HepG2 (cell line): ENCODE measurements around the gene IKZF5. TPM values are rescaled to one million over a fixed set of nuclear protein-coding genes. Genes with fewer than 3 reads are reported as not detected.

ENCODE experiments used
- ATAC-seq: fragments of 200-7000 bp; cut with Tn5 transposase; 3 replicates; pipeline ENCODE4 v1.9.1; 2020; ENCODE audit warnings: mild to moderate bottlenecking, moderate library complexity
- BruUV-seq: library from RNA; stranded (reverse); fragments of 400-500 nt; replicated peaks from 2 replicates; lab custom pipeline; 2021; lab: Mats Ljungman, UMichigan
- CTCF ChIA-PET: fragments of 300-600 bp; formaldehyde crosslinking; extraction: SDS; loops from one replicate; lab custom pipeline; 2021; ENCODE audit warnings: low total read pairs, inconsistent platforms, low intra/inter-chr PET ratio; lab: Yijun Ruan, JAX
- POLR2A ChIA-PET: fragments of 350-600 bp; sonication (Branson Sonifier 250); formaldehyde crosslinking; loops from one replicate; lab custom pipeline; 2020; ENCODE audit warnings: antibody characterized with exemption, inconsistent platforms; lab: Yijun Ruan, JAX
- DNase-seq: peaks from one replicate; pipeline ENCODE4 v3.0.0-alpha.2; 2015; ENCODE audit warnings: low spot score
- FAIRE-seq: peaks from 3 replicates; lab custom pipeline; 2011; peaks lifted over from hg19 to GRCh38; lab: Jason Lieb, UNC
- H2AFZ ChIP-seq: one replicate; pipeline ENCODE4 v1.6.1; 2011; ENCODE audit warnings: low read length, inconsistent platforms
- H3K27ac ChIP-seq: fragments of 300-600 bp; 3 replicates; pipeline ENCODE4 v1.8.0; 2011; ENCODE audit warnings: mixed run types, mild to moderate bottlenecking, mixed read lengths, low read length, inconsistent platforms; ENCODE audit not compliant: insufficient read depth; ENCODE audit errors: extremely low read length
- H3K27me3 ChIP-seq, 2 experiments: fragments of 200-600 bp in 1 of 2; 2 replicates in 1 of 2; 3 replicates in 1 of 2; pipeline versions ENCODE4 v1.6.0 to v1.8.0; 2011; ENCODE audit warnings: low read length in 2 of 2, mild to moderate bottlenecking in 2 of 2, moderate library complexity in 2 of 2, inconsistent platforms in 1 of 2; ENCODE audit not compliant: insufficient read depth in 2 of 2, control insufficient read depth in 1 of 2
- H3K36me3 ChIP-seq, 2 experiments: fragments of 200-600 bp in 1 of 2; replicated peaks in 1 of 2; 2 replicates in 1 of 2; 3 replicates in 1 of 2; pipeline versions ENCODE4 v1.5.1 to v1.8.0; 2011; ENCODE audit warnings: low read length in 2 of 2, inconsistent platforms in 1 of 2; ENCODE audit not compliant: insufficient read depth in 2 of 2, control insufficient read depth in 1 of 2
- H3K4me1 ChIP-seq: 2 replicates; pipeline ENCODE4 v1.5.1; 2012; ENCODE audit warnings: low read length, inconsistent platforms; ENCODE audit not compliant: insufficient read depth
- H3K4me2 ChIP-seq: 2 replicates; pipeline ENCODE4 v1.6.0; 2011; ENCODE audit warnings: low read depth, low read length, inconsistent platforms
- H3K4me3 ChIP-seq, 3 experiments: fragments of 200-600 bp in 1 of 3; sonication (generic), shearing (Covaris generic) in 1 of 3; replicated peaks in 1 of 3; 2 replicates each; pipeline ENCODE4 v1.5.1; 2011 to 2016; ENCODE audit warnings: low read length in 3 of 3, inconsistent platforms in 2 of 3, low read depth in 2 of 3, mild to moderate bottlenecking in 2 of 3, control low read depth in 1 of 3, mixed read lengths in 1 of 3; ENCODE audit not compliant: insufficient read depth in 1 of 3
- H3K79me2 ChIP-seq: one replicate; pipeline ENCODE4 v1.6.1; 2011; ENCODE audit warnings: low read length, inconsistent platforms; ENCODE audit not compliant: insufficient read depth
- H3K9ac ChIP-seq: 2 replicates; pipeline ENCODE4 v1.6.0; 2011; ENCODE audit warnings: mild to moderate bottlenecking, low read depth, low read length, inconsistent platforms; ENCODE audit not compliant: insufficient read depth
- H3K9me3 ChIP-seq: 2 replicates; pipeline ENCODE4 v1.5.1; 2012; ENCODE audit warnings: mild to moderate bottlenecking, low read length
- H4K20me1 ChIP-seq: 2 replicates; pipeline ENCODE4 v1.6.0; 2011; ENCODE audit warnings: inconsistent platforms, mild to moderate bottlenecking, low read length, moderate library complexity; ENCODE audit not compliant: insufficient read depth
- CENPX ChIP-seq: sonication (generic); formaldehyde crosslinking; IDR thresholded peaks from 2 replicates; pipeline ENCODE4 v1.9.0; 2021; ENCODE audit warnings: mild to moderate bottlenecking, missing genetic modification reagents, moderate library complexity
- DNMT3B ChIP-seq: conservative IDR thresholded peaks from 2 replicates; pipeline ENCODE4 v1.6.1; 2016; ENCODE audit warnings: missing biosample characterization, control low read depth
- HNF4A ChIP-seq: sonication (generic); formaldehyde crosslinking; IDR thresholded peaks from 2 replicates; pipeline ENCODE4 v1.4.0; 2020; ENCODE audit warnings: missing genetic modification reagents
- PHF8 ChIP-seq: sonication (generic); formaldehyde crosslinking; IDR thresholded peaks from 2 replicates; pipeline ENCODE4 v1.5.0; 2020; ENCODE audit warnings: missing genetic modification reagents
- POGZ ChIP-seq: sonication (generic); formaldehyde crosslinking; IDR thresholded peaks from 2 replicates; pipeline ENCODE4 v1.4.0; 2020; ENCODE audit warnings: mild to moderate bottlenecking, missing genetic modification reagents
- REXO4 ChIP-seq: sonication (generic); formaldehyde crosslinking; IDR thresholded peaks from 2 replicates; pipeline ENCODE4 v1.8.0; 2022; ENCODE audit warnings: missing genetic modification reagents, mild to moderate bottlenecking, borderline replicate concordance
- RFX1 ChIP-seq: fragments of 450-650 bp; IDR thresholded peaks from 2 replicates; pipeline ENCODE4 v1.6.1; 2017
- RORA ChIP-seq: sonication (generic); formaldehyde crosslinking; IDR thresholded peaks from 2 replicates; pipeline ENCODE4 v1.5.0; 2020; ENCODE audit warnings: mild to moderate bottlenecking, missing genetic modification reagents, moderate library complexity
- SOX13 ChIP-seq, 3 experiments: fragments of 450-650 bp in 1 of 3; sonication (generic) in 1 of 3; formaldehyde crosslinking in 1 of 3; IDR thresholded peaks in 2 of 3; conservative IDR thresholded peaks in 1 of 3; 2 replicates each; pipeline versions ENCODE4 v1.5.0 to v1.6.1; 2016 to 2020; ENCODE audit warnings: antibody characterized with exemption in 1 of 3, mild to moderate bottlenecking in 1 of 3, missing compliant biosample characterization in 1 of 3, missing genetic modification reagents in 1 of 3, moderate library complexity in 1 of 3
- TOE1 ChIP-seq: sonication (generic); formaldehyde crosslinking; IDR thresholded peaks from 2 replicates; pipeline ENCODE4 v1.4.0; 2020; ENCODE audit warnings: mild to moderate bottlenecking, missing genetic modification reagents
- ZC3H13 ChIP-seq: sonication (generic); formaldehyde crosslinking; IDR thresholded peaks from 2 replicates; pipeline ENCODE4 v1.8.1; 2023; ENCODE audit warnings: mild to moderate bottlenecking, missing genetic modification reagents, moderate library complexity
- ZFP1 ChIP-seq: IDR thresholded peaks from 2 replicates; pipeline ENCODE4 v1.6.1; 2016
- ZFP90 ChIP-seq: sonication (generic); formaldehyde crosslinking; IDR thresholded peaks from 2 replicates; pipeline ENCODE4 v1.8.0; 2022; ENCODE audit warnings: missing genetic modification reagents, mild to moderate bottlenecking, inconsistent platforms, borderline replicate concordance
- ZNF101 ChIP-seq: sonication (generic); formaldehyde crosslinking; IDR thresholded peaks from 2 replicates; pipeline ENCODE4 v1.4.0; 2020; ENCODE audit warnings: mild to moderate bottlenecking, low read depth, missing genetic modification reagents, borderline replicate concordance
- ZNF20 ChIP-seq: sonication (generic); formaldehyde crosslinking; IDR thresholded peaks from 2 replicates; pipeline ENCODE4 v1.4.0; 2020; ENCODE audit warnings: mild to moderate bottlenecking, moderate library complexity, missing genetic modification reagents
- ZNF549 ChIP-seq: sonication (generic); formaldehyde crosslinking; IDR thresholded peaks from 2 replicates; pipeline ENCODE4 v1.5.0; 2020; ENCODE audit warnings: missing genetic modification reagents
- ZNF782 ChIP-seq: sonication (generic); formaldehyde crosslinking; IDR thresholded peaks from 2 replicates; pipeline ENCODE4 v1.4.0; 2020; ENCODE audit warnings: missing genetic modification reagents, mild to moderate bottlenecking, borderline replicate concordance
- WGBS: methylation state at CpG from one replicate; pipeline ENCODE4 v1.1.6; 2017; ENCODE audit warnings: low lambda C conversion rate; 5-methylcytosine and 5-hydroxymethylcytosine counted together
- in situ Hi-C: cut with HindIII; loops from 2 replicates; pipeline ENCODE4 v1.10.0; 2017; ENCODE audit warnings: low pct_unique_long_range_greater_than_20kb; ENCODE audit not compliant: extremely low pct_ligation_motif_present
- intact Hi-C: fragments of 100-400 bp; cut with micrococcal nuclease; formaldehyde crosslinking; loops from one replicate; pipeline ENCODE4 v1.10.0; 2022; ENCODE audit not compliant: unreplicated experiment
- polyA plus RNA-seq, 8 experiments: library from polyadenylated mRNA; depleted of rRNA in 3 of 8; stranded (reverse) in 7 of 8; unstranded in 1 of 8; fragments of >200 nt; fragmentation: Illumina TruSeq in 4 of 8; extraction: Trizol in 4 of 8; gene quantifications; 2 replicates each; pipeline versions ENCODE4 v1.2.1 to v1.2.3, GENCODE V29; 2011 to 2016; ENCODE audit warnings: low read depth in 4 of 8, missing spikeins in 1 of 8, mixed read lengths in 1 of 8; ENCODE audit not compliant: insufficient read depth in 1 of 8
- total RNA-seq, 5 experiments: library from RNA; depleted of rRNA; stranded (reverse); fragments of >200 nt; fragmentation: Illumina TruSeq; extraction: Trizol; gene quantifications; 2 replicates each; pipeline ENCODE4 v1.2.3, GENCODE V29; 2016; ENCODE audit warnings: low read depth in 1 of 5
- TF ChIP-seq, protein P1 (sequence below): sonication (generic); formaldehyde crosslinking; IDR thresholded peaks from 2 replicates; pipeline ENCODE4 v1.4.0; 2020; ENCODE audit warnings: missing genetic modification reagents, borderline replicate concordance
- TF ChIP-seq, protein P2 (sequence below): sonication (generic); formaldehyde crosslinking; IDR thresholded peaks from 2 replicates; pipeline ENCODE4 v1.5.0; 2020; ENCODE audit warnings: missing genetic modification reagents

IKZF5 gene
- total and polyA plus RNA-seq, 2 of the 13 experiments (the other 11 are each of a cell fraction or from before 2014, with no cell fraction given) = 3.7 to 12.0 TPM

DNA sequence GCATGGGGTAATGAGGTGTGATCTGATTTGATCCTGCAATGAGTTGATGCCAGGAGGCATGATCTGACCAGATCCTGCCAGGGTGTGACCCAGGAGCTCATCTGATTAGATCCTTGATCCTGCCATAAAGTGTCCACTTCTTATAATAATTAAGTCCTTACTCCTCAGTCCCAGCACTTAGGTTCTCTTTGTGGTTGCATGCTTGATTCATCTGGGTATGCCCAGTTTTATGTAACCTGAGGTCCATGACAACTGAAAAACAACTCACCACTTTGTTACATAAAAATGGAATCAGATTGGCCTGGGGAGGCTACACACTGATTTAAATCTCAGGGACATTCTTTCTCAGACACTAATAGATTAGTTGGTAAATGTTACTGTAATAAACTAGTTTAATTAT is 19.3 kb upstream of the IKZF5 start (continued):
- TF ChIP-seq ZNF20 (CRISPR knock-in tag) (no peak), CENPX (no peak), HNF4A (no peak), PHF8 (CRISPR knock-in tag) (no peak), TOE1 (CRISPR knock-in tag) (no peak), ZFP90 (no peak), RFX1 (no peak), RORA (CRISPR knock-in tag) (no peak)
- TF ChIP-seq, protein P1, sequence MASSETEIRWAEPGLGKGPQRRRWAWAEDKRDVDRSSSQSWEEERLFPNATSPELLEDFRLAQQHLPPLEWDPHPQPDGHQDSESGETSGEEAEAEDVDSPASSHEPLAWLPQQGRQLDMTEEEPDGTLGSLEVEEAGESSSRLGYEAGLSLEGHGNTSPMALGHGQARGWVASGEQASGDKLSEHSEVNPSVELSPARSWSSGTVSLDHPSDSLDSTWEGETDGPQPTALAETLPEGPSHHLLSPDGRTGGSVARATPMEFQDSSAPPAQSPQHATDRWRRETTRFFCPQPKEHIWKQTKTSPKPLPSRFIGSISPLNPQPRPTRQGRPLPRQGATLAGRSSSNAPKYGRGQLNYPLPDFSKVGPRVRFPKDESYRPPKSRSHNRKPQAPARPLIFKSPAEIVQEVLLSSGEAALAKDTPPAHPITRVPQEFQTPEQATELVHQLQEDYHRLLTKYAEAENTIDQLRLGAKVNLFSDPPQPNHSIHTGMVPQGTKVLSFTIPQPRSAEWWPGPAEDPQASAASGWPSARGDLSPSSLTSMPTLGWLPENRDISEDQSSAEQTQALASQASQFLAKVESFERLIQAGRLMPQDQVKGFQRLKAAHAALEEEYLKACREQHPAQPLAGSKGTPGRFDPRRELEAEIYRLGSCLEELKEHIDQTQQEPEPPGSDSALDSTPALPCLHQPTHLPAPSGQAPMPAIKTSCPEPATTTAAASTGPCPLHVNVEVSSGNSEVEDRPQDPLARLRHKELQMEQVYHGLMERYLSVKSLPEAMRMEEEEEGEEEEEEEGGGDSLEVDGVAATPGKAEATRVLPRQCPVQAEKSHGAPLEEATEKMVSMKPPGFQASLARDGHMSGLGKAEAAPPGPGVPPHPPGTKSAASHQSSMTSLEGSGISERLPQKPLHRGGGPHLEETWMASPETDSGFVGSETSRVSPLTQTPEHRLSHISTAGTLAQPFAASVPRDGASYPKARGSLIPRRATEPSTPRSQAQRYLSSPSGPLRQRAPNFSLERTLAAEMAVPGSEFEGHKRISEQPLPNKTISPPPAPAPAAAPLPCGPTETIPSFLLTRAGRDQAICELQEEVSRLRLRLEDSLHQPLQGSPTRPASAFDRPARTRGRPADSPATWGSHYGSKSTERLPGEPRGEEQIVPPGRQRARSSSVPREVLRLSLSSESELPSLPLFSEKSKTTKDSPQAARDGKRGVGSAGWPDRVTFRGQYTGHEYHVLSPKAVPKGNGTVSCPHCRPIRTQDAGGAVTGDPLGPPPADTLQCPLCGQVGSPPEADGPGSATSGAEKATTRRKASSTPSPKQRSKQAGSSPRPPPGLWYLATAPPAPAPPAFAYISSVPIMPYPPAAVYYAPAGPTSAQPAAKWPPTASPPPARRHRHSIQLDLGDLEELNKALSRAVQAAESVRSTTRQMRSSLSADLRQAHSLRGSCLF (CRISPR knock-in tag) = no peak

DNA sequence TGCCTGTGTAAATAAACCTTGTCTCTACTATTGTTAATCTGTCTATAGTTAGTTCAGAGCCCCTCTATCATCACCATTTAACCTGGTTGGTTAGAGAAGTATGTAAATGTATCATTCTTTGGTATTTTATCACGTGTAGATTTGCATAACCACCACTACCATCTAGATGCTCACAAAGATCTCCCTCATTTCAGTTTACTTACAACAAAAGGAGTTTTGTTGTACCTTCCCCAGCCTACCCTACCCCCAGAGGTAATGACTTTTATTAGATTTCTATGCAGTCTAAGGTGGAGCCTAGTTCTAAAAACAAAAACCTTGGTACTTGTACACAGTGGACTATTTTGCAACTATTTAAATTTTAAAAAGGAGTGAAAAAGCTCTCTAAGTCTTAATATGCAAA is 17.7 kb upstream of the IKZF5 start:
- no peaks in the 10 kb centered on the region for H3K27me3 ChIP-seq
- H4K20me1 ChIP-seq = no peaks in the 10 kb centered on the region
- H3K36me3 ChIP-seq = peaks cover 5% of the 10 kb centered on the region in 2 experiments; a peak in 4 of 5 replicates
- WGBS = 85% methylated on average over 1 of the region's 1 CpG
- ChIA-PET CTCF (no interaction called here), POLR2A (no interaction called here)
- H3K4me2 ChIP-seq = no peak overlapping the region
- no peak overlapping the region for H3K27ac ChIP-seq
- in situ Hi-C loops = no loop called here
- H3K79me2 ChIP-seq = peaks cover 63% of the 10 kb centered on the region
- ATAC-seq (no peak), FAIRE-seq (no peak), DNase-seq (no peak)
- no peak overlapping the region for H2AFZ ChIP-seq
- H3K4me3 ChIP-seq = no peak overlapping the region
- no peak overlapping the region for H3K9ac ChIP-seq
- H3K9me3 ChIP-seq = no peaks in the 10 kb centered on the region
- H3K4me1 ChIP-seq = peaks cover 63% of the 10 kb centered on the region
- intact Hi-C loops = no loop called here
- BruUV-seq = no TSS peak
- TF ChIP-seq ZFP1 (CRISPR knock-in tag) (no peak), ZNF549 (CRISPR knock-in tag) (no peak), SOX13 (IDR thresholded peaks at IDR 0.05) (no peak), SOX13 (CRISPR knock-in tag; conservative IDR thresholded peaks at IDR 0.05 in 1 of 2, IDR thresholded peaks at IDR 0.05 in 1 of 2) (no peak), POGZ (CRISPR knock-in tag) (no peak), ZNF101 (no peak), ZNF782 (CRISPR knock-in tag) (no peak), REXO4 (CRISPR knock-in tag) (no peak), ZC3H13 (no peak), DNMT3B (CRISPR knock-in tag) (no peak)
- TF ChIP-seq, protein P2, sequence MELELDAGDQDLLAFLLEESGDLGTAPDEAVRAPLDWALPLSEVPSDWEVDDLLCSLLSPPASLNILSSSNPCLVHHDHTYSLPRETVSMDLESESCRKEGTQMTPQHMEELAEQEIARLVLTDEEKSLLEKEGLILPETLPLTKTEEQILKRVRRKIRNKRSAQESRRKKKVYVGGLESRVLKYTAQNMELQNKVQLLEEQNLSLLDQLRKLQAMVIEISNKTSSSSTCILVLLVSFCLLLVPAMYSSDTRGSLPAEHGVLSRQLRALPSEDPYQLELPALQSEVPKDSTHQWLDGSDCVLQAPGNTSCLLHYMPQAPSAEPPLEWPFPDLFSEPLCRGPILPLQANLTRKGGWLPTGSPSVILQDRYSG (CRISPR knock-in tag) = no peak
